H9 (cell line): Measurements from ENCODE around the gene CCDC86. TPM values are rescaled to one million over a fixed set of nuclear protein-coding genes. Genes with fewer than 3 reads are reported as not detected.

ENCODE experiments used
- DNase-seq: peaks from one replicate; pipeline ENCODE4 v3.0.0-alpha.2; 2017
- H2AFZ ChIP-seq: one replicate; pipeline ENCODE4 v1.6.1; 2013; ENCODE audit warnings: mild to moderate bottlenecking, low read length, control low read depth, moderate library complexity
- H2AK5ac ChIP-seq: 2 replicates; pipeline ENCODE4 v1.6.1; 2013; ENCODE audit warnings: low read length, control low read depth, mixed read lengths; ENCODE audit not compliant: insufficient read length
- H2BK120ac ChIP-seq: one replicate; pipeline ENCODE4 v1.6.1; 2013; ENCODE audit warnings: low read depth, mild to moderate bottlenecking, low read length, control low read depth, inconsistent platforms; ENCODE audit not compliant: poor library complexity, severe bottlenecking
- H2BK12ac ChIP-seq: 2 replicates; pipeline ENCODE4 v1.6.1; 2013; ENCODE audit warnings: low read length, control low read depth, mixed read lengths, low read depth; ENCODE audit not compliant: insufficient read length
- H2BK15ac ChIP-seq: 2 replicates; pipeline ENCODE4 v1.6.1; 2013; ENCODE audit warnings: low read depth, low read length, control low read depth
- H2BK20ac ChIP-seq: one replicate; pipeline ENCODE4 v1.6.1; 2013; ENCODE audit warnings: low read depth, mild to moderate bottlenecking, low read length, control low read depth, inconsistent platforms; ENCODE audit not compliant: poor library complexity, severe bottlenecking
- H2BK5ac ChIP-seq: 2 replicates; pipeline ENCODE4 v1.6.1; 2013; ENCODE audit warnings: low read length, control low read depth, mixed read lengths; ENCODE audit not compliant: insufficient read length
- H3K14ac ChIP-seq: 2 replicates; pipeline ENCODE4 v1.6.1; 2013; ENCODE audit warnings: low read length, control low read depth; ENCODE audit not compliant: insufficient read depth
- H3K18ac ChIP-seq: 2 replicates; pipeline ENCODE4 v1.6.1; 2013; ENCODE audit warnings: low read depth, mild to moderate bottlenecking, mixed read lengths, low read length, control low read depth; ENCODE audit not compliant: insufficient read length
- H3K23ac ChIP-seq: 2 replicates; pipeline ENCODE4 v1.6.1; 2013; ENCODE audit warnings: low read length, control low read depth, mixed read lengths, low read depth; ENCODE audit not compliant: insufficient read length
- H3K23me2 ChIP-seq: 2 replicates; pipeline ENCODE4 v1.6.1; 2013; ENCODE audit warnings: low read depth, mild to moderate bottlenecking, mixed read lengths, low read length, control low read depth; ENCODE audit not compliant: insufficient read length, poor library complexity, severe bottlenecking
- H3K27ac ChIP-seq: 2 replicates; pipeline ENCODE4 v1.5.1; 2013; ENCODE audit warnings: low read length, control low read depth, mixed read lengths, low read depth; ENCODE audit not compliant: insufficient read length
- H3K27me3 ChIP-seq: 2 replicates; pipeline ENCODE4 v1.6.1; 2013; ENCODE audit warnings: low read length, control low read depth, inconsistent platforms; ENCODE audit not compliant: insufficient read depth
- H3K4ac ChIP-seq: 2 replicates; pipeline ENCODE4 v1.6.1; 2013; ENCODE audit warnings: low read depth, mild to moderate bottlenecking, control low read depth, inconsistent platforms, low read length, moderate library complexity
- H3K4me1 ChIP-seq: 2 replicates; pipeline ENCODE4 v1.6.1; 2013; ENCODE audit warnings: low read length, control low read depth, inconsistent platforms; ENCODE audit not compliant: insufficient read depth
- H3K4me2 ChIP-seq: 2 replicates; pipeline ENCODE4 v1.6.1; 2013; ENCODE audit warnings: low read length, control low read depth, mixed read lengths; ENCODE audit not compliant: insufficient read length, insufficient read depth
- H3K56ac ChIP-seq: 2 replicates; pipeline ENCODE4 v1.6.1; 2013; ENCODE audit warnings: low read depth, mild to moderate bottlenecking, mixed read lengths, low read length, control low read depth; ENCODE audit not compliant: insufficient read length
- H3K79me1 ChIP-seq: 2 replicates; pipeline ENCODE4 v1.6.1; 2013; ENCODE audit warnings: low read depth, mild to moderate bottlenecking, moderate library complexity, low read length, control low read depth, inconsistent platforms; ENCODE audit not compliant: insufficient read depth, poor library complexity, severe bottlenecking
- H3K79me2 ChIP-seq: 2 replicates; pipeline ENCODE4 v1.6.1; 2013; ENCODE audit warnings: low read length, control low read depth, inconsistent platforms; ENCODE audit not compliant: insufficient read depth
- H3K9ac ChIP-seq: 2 replicates; pipeline ENCODE4 v1.6.1; 2013; ENCODE audit warnings: low read length, control low read depth, mixed read lengths; ENCODE audit not compliant: insufficient read length; ENCODE audit errors: extremely low read depth
- H3K9me3 ChIP-seq: one replicate; pipeline ENCODE4 v1.6.1; 2013; ENCODE audit warnings: low read depth, low read length, inconsistent platforms; ENCODE audit not compliant: control insufficient read depth
- H3T11ph ChIP-seq: one replicate; pipeline ENCODE4 v1.6.1; 2013; ENCODE audit warnings: mild to moderate bottlenecking, low read length, control low read depth, inconsistent platforms
- H4K20me1 ChIP-seq: one replicate; pipeline ENCODE4 v1.6.1; 2013; ENCODE audit not compliant: control insufficient read depth, insufficient read length, insufficient read depth
- H4K5ac ChIP-seq: 2 replicates; pipeline ENCODE4 v1.6.1; 2013; ENCODE audit warnings: low read depth, mild to moderate bottlenecking, mixed read lengths, low read length, control low read depth; ENCODE audit not compliant: insufficient read length
- H4K8ac ChIP-seq: replicated peaks from 2 replicates; pipeline ENCODE4 v1.6.1; 2013; ENCODE audit warnings: low read length, control low read depth, mixed read lengths, low read depth; ENCODE audit not compliant: insufficient read length
- H4K91ac ChIP-seq: 2 replicates; pipeline ENCODE4 v1.6.1; 2013; ENCODE audit warnings: low read depth, mild to moderate bottlenecking, moderate library complexity, mixed read lengths, low read length, control low read depth; ENCODE audit not compliant: insufficient read length
- H3K27ac Mint-ChIP-seq, 3 experiments: 2 replicates in 2 of 3; 3 replicates in 1 of 3; pipeline ENCODE4 v1.8.0; 2020 to 2021; ENCODE audit warnings: mixed read lengths in 3 of 3, mild to moderate bottlenecking in 1 of 3, moderate library complexity in 1 of 3
- H3K27me3 Mint-ChIP-seq: 2 replicates; pipeline ENCODE4 v1.8.0; 2021; ENCODE audit warnings: low read depth, mild to moderate bottlenecking, moderate library complexity, mixed read lengths
- H3K36me3 Mint-ChIP-seq, 3 experiments: 2 replicates in 2 of 3; 3 replicates in 1 of 3; pipeline ENCODE4 v1.8.0; 2020 to 2021; ENCODE audit warnings: low read depth in 3 of 3, mixed read lengths in 3 of 3; ENCODE audit not compliant: insufficient read depth in 1 of 3
- H3K4me1 Mint-ChIP-seq, 2 experiments: 2 replicates each; pipeline ENCODE4 v1.8.0; 2020; ENCODE audit warnings: mixed read lengths in 2 of 2
- H3K4me3 Mint-ChIP-seq, 2 experiments: 2 replicates in 1 of 2; 3 replicates in 1 of 2; pipeline ENCODE4 v1.8.0; 2020 to 2021; ENCODE audit warnings: mild to moderate bottlenecking in 2 of 2, mixed read lengths in 2 of 2, moderate library complexity in 1 of 2
- H3K9me3 Mint-ChIP-seq, 2 experiments: 2 replicates in 1 of 2; 3 replicates in 1 of 2; pipeline ENCODE4 v1.8.0; 2020; ENCODE audit warnings: mild to moderate bottlenecking in 2 of 2, mixed read lengths in 2 of 2, moderate library complexity in 1 of 2
- WGBS: extraction: QIAGEN DNeasy Blood & Tissue Kit; methylation state at CpG from one replicate; pipeline ENCODE4 v1.1.7; 2013; ENCODE audit warnings: missing lambda C conversion rate, low lambda C conversion rate, mixed read lengths; ENCODE audit not compliant: insufficient read length; ENCODE audit errors: extremely low coverage; 5-methylcytosine and 5-hydroxymethylcytosine counted together
- total RNA-seq: library from RNA; stranded (reverse); gene quantifications from 2 replicates; pipeline ENCODE4 v1.2.1, GENCODE V29; 2021
- TF ChIP-seq, protein P1 (sequence below): fragments of 200-600 bp; sonication (generic); conservative IDR thresholded peaks from 3 replicates; pipeline ENCODE4 v1.8.0; 2021; ENCODE audit warnings: antibody characterized with exemption, mild to moderate bottlenecking

CCDC86 gene
- total RNA-seq, 1 experiment from 2014 or later: 82.3 TPM

DNA sequence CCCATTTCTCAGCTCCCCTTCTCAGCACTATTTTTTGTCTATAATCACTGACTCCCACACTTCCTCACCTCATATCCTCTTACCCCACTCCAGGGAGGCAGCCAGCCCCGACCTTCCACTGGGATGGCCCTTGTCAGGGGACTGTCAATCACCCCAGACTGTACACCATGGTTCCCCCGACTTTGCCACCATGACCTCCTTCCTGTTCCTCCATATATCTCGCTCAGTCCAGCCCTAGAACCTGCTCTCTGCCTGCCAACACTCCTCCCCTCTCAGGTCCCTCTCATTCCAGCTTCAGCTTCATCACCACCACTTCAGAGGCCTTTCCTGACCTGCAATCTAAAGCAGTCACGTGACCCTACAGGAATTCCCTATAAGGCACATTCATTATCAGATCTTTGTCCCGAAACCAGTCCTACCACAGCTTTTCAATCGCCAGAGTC, 48.0 kb downstream of the CCDC86 start:
- H3K79me2 ChIP-seq: no peaks in the 10 kb centered on the region
- WGBS: no CpG with 5 or more reads among the region's 6 CpGs
- TF ChIP-seq, protein P1, sequence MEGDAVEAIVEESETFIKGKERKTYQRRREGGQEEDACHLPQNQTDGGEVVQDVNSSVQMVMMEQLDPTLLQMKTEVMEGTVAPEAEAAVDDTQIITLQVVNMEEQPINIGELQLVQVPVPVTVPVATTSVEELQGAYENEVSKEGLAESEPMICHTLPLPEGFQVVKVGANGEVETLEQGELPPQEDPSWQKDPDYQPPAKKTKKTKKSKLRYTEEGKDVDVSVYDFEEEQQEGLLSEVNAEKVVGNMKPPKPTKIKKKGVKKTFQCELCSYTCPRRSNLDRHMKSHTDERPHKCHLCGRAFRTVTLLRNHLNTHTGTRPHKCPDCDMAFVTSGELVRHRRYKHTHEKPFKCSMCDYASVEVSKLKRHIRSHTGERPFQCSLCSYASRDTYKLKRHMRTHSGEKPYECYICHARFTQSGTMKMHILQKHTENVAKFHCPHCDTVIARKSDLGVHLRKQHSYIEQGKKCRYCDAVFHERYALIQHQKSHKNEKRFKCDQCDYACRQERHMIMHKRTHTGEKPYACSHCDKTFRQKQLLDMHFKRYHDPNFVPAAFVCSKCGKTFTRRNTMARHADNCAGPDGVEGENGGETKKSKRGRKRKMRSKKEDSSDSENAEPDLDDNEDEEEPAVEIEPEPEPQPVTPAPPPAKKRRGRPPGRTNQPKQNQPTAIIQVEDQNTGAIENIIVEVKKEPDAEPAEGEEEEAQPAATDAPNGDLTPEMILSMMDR: no peak
- no peak overlapping the region for H2BK12ac ChIP-seq
- H3K27me3 ChIP-seq: no peaks in the 10 kb centered on the region
- Mint-ChIP-seq H3K27ac (peak overlapping the region in 2 of 3 experiments; percentile 7 to 42; a peak in 5 of 7 replicates), H3K36me3 (peaks cover 6 to 51% (median 9%) of the 10 kb centered on the region in 3 experiments; a peak in 6 of 7 replicates), H3K27me3 (no peaks in the 10 kb centered on the region), H3K9me3 (no peaks in the 10 kb centered on the region; a peak in 1 of 5 replicates), H3K4me3 (no peak overlapping the region; a peak in 1 of 5 replicates), H3K4me1 (no peaks in the 10 kb centered on the region)
- no peak overlapping the region for H3K14ac ChIP-seq
- no peak overlapping the region for H4K8ac ChIP-seq
- H3K9ac ChIP-seq: no peak overlapping the region
- H2BK5ac ChIP-seq: no peak overlapping the region
- no peak overlapping the region for H3K4ac ChIP-seq
- no peaks in the 10 kb centered on the region for H3K4me1 ChIP-seq
- H4K91ac ChIP-seq: no peak overlapping the region
- H3K79me1 ChIP-seq: no peaks in the 10 kb centered on the region
- no peak overlapping the region for H4K5ac ChIP-seq
- no peak overlapping the region for H2AFZ ChIP-seq
- H3K27ac ChIP-seq: no peak overlapping the region
- no peak overlapping the region for H2BK120ac ChIP-seq
- no peaks in the 10 kb centered on the region for H3K23me2 ChIP-seq
- no peak overlapping the region for H2BK20ac ChIP-seq
- no peak overlapping the region for H2BK15ac ChIP-seq
- no peak overlapping the region for H3K18ac ChIP-seq
- no peak overlapping the region for H3K56ac ChIP-seq
- H2AK5ac ChIP-seq: no peak overlapping the region
- H3K23ac ChIP-seq: no peak overlapping the region
- no peak overlapping the region for H3K4me2 ChIP-seq
- no peaks in the 10 kb centered on the region for H4K20me1 ChIP-seq
- H3T11ph ChIP-seq: no peak overlapping the region
- no peak for DNase-seq
- H3K9me3 ChIP-seq: no peaks in the 10 kb centered on the region
